ENCODE results near the gene OR13J1.

The OR13J1 gene

GRCh38 chr9:35836595-35836994, 33.6 kb downstream of the OR13J1 start:
- in situ Hi-C loops (cut with MboI; ENCODE audit: low sequenced_read_pairs), result no loop called here

GRCh38 chr9:35835766-35836165, 34.4 kb downstream of the OR13J1 start:
- in situ Hi-C loops (cut with MboI; ENCODE audit: low sequenced_read_pairs), result no loop called here

- in situ Hi-C loops (cut with MboI; ENCODE audit: low sequenced_read_pairs), result no loop called here
These were observed 35.0 kb downstream of the OR13J1 start for GRCh38 chr9:35835216-35835632.

GRCh38 chr9:35834260-35835215, 35.7 kb downstream of the OR13J1 start:
- in situ Hi-C loops (cut with MboI; ENCODE audit: low sequenced_read_pairs), result no loop called here

GRCh38 chr9:35832814-35833213, 37.4 kb downstream of the OR13J1 start:
- in situ Hi-C loops (cut with MboI; ENCODE audit: low sequenced_read_pairs), result no loop called here

GRCh38 chr9:35831040-35831439, 39.2 kb downstream of the OR13J1 start:
- in situ Hi-C loops (cut with MboI; ENCODE audit: low sequenced_read_pairs), result no loop called here

GRCh38 chr9:35829764-35830096, 40.5 kb downstream of the OR13J1 start:
- in situ Hi-C loops (cut with MboI; ENCODE audit: low sequenced_read_pairs), result no loop called here

- in situ Hi-C loops (cut with MboI; ENCODE audit: low sequenced_read_pairs), result no loop called here
These were observed 41.0 kb downstream of the OR13J1 start, which contains the start of gene TMEM8B for GRCh38 chr9:35829084-35829763. TSS of gene TMEM8B (plus strand) at chr9:35829228. CDS start at chr9:35829448, 220 bp downstream.

- in situ Hi-C loops (cut with MboI; ENCODE audit: low sequenced_read_pairs), result no loop called here
These were observed 41.5 kb downstream of the OR13J1 start, which contains the start of gene FAM221B for GRCh38 chr9:35828716-35829083. TSS of gene FAM221B (minus strand) at chr9:35828732. CDS start at chr9:35826161, 2,571 bp downstream.

GRCh38 chr9:35827486-35827885, 42.7 kb downstream of the OR13J1 start:
- in situ Hi-C loops (cut with MboI; ENCODE audit: low sequenced_read_pairs), result no loop called here

- in situ Hi-C loops (cut with MboI; ENCODE audit: low sequenced_read_pairs), result no loop called here
These were observed 44.0 kb downstream of the OR13J1 start for GRCh38 chr9:35826071-35826701.

GRCh38 chr9:35822926-35823325, 47.3 kb downstream of the OR13J1 start:
- in situ Hi-C loops (cut with MboI; ENCODE audit: low sequenced_read_pairs), result no loop called here

GRCh38 chr9:35820076-35820475, 50.1 kb downstream of the OR13J1 start:
- in situ Hi-C loops (cut with MboI; ENCODE audit: low sequenced_read_pairs), result no loop called here

Data from HL-60/S4 (cell line).